ENCODE results near the gene ARHGAP15. TPM values are rescaled to one million over a fixed set of nuclear protein-coding genes. Genes with fewer than 3 reads are reported as not detected.
"Not testable (repeated sequence)": the region's sequence is repeated elsewhere in the genome, so short reads cannot be mapped to it uniquely, and the experiment has no call there.

The ARHGAP15 gene
- total RNA-seq, 1 donor = 0.43 TPM

DNA sequence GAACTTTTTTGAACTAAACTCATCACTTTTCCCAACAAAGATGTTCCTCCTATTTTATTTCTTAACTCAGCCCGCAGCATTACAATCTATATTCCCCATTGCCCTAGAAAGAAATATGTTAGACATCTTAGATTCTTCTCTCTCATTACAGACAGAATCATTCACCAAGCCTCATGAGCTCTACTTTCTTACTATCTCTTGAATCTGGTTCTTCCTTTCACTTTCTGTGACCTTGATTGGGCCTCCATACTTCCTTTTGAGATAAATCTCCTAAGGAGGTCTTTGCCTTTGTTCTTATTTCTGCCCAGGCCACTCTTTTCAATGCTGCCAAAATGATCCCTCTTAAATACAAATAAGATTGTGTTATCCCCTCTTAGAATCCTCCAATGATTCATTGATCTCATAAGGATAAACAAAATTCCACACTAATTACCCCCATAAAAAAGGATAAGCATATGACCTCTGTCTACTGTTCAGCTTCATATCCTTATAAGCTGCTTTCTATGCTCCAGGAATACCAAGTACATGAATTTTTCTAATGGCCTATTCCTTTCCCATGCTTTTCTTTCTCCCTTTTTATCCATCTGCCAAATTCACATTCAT, 400.0 kb downstream of the ARHGAP15 start:
- TF ChIP-seq, protein P1, sequence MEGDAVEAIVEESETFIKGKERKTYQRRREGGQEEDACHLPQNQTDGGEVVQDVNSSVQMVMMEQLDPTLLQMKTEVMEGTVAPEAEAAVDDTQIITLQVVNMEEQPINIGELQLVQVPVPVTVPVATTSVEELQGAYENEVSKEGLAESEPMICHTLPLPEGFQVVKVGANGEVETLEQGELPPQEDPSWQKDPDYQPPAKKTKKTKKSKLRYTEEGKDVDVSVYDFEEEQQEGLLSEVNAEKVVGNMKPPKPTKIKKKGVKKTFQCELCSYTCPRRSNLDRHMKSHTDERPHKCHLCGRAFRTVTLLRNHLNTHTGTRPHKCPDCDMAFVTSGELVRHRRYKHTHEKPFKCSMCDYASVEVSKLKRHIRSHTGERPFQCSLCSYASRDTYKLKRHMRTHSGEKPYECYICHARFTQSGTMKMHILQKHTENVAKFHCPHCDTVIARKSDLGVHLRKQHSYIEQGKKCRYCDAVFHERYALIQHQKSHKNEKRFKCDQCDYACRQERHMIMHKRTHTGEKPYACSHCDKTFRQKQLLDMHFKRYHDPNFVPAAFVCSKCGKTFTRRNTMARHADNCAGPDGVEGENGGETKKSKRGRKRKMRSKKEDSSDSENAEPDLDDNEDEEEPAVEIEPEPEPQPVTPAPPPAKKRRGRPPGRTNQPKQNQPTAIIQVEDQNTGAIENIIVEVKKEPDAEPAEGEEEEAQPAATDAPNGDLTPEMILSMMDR (IDR thresholded peaks at IDR 0.05; ENCODE audit: insufficient read depth, low read depth, low read length) = no peak
- no peak overlapping the region for H3K4me3 ChIP-seq (ENCODE audit: low read depth, low read length)
- peak; percentile 67 for DNase-seq (ENCODE audit: low read depth)

DNA sequence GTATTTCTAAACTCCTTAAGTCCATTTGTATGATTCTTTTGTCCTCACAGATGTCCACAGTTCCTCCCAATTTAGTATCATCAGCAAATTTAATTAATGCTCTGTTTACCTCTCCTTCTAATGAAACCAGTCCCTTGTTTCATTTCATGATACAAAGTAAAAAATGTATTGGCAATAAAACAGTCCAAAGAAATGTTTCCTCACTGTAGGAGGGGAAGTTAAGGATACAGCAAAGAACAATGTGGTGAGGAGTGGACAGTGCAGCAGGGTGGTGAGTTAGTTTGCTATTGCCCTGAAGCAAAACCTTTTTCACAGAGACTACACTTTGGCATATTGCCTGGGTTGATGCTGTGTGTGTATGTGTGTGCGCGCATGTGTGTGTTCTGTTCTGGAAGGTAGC, 401.5 kb downstream of the ARHGAP15 start:
- TF ChIP-seq, protein P1 (IDR thresholded peaks at IDR 0.05; ENCODE audit: insufficient read depth, low read depth, low read length) = no peak
- H3K4me3 ChIP-seq (ENCODE audit: low read depth, low read length) = no peak overlapping the region
- DNase-seq (ENCODE audit: low read depth) = peak; percentile 13

DNA sequence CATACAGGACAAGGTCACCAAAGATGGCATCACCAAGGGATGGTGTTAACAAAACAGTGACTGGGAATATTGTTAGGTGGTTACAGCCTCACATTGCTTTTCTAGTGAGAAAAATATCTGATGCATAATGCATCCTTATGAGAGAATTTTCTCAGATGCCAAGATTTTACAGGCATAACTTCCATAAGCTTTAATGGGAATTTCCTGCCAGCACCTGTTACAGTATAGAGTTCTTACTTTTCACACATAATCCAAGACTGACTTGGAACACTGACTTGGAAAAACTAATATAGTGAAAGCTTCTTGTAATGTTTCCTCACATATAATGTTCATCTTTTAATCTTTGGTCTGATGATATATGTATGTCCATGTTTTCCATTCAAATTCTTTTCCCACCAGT, 402.8 kb downstream of the ARHGAP15 start:
- DNase-seq (ENCODE audit: low read depth) = no peak
- H3K4me3 ChIP-seq (ENCODE audit: low read depth, low read length) = no peak overlapping the region
- TF ChIP-seq, protein P1 (IDR thresholded peaks at IDR 0.05; ENCODE audit: insufficient read depth, low read depth, low read length) = no peak

DNA sequence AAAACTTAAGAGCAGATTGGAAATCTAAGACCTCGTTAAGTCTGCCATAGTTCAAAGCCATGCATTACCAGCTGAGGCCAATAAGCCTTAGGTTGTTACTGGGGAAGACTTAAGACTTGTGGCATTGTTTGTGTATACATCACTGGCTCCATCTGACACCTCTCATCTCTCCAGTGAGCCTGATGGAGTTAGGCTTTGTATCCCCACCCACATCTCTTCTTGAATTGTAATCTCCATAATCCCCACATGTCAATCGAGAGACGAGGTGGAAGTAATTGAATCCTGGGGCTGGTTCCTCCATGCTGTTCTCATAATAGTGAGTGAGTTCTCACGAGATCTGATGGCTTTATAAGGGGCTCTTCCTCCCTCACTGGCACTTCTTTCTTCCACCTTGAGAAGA, 404.6 kb downstream of the ARHGAP15 start:
- TF ChIP-seq, protein P1 (IDR thresholded peaks at IDR 0.05; ENCODE audit: insufficient read depth, low read depth, low read length) = no peak
- no peak overlapping the region for H3K4me3 ChIP-seq (ENCODE audit: low read depth, low read length)
- DNase-seq (ENCODE audit: low read depth) = no peak

DNA sequence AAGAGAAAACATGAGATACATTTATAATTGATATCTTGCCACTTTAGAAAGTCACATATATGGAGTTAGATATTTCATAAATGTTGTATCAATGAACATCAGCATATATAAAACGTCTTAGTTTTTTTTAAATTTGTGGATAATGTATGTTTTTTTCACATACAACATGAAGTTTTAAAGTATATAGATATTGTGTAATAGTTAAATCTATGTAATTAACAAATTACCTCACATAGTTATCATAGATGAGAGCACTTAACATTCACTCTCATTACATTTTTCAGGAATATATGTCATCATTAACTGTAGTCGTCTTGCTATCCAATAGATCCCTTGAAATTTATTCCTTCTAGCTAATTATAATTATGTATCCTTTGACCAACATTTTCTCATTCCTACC, 406.6 kb downstream of the ARHGAP15 start:
- H3K4me3 ChIP-seq (ENCODE audit: low read depth, low read length) = no peak overlapping the region
- DNase-seq (ENCODE audit: low read depth) = no peak
- TF ChIP-seq, protein P1 (IDR thresholded peaks at IDR 0.05; ENCODE audit: insufficient read depth, low read depth, low read length) = no peak

DNA sequence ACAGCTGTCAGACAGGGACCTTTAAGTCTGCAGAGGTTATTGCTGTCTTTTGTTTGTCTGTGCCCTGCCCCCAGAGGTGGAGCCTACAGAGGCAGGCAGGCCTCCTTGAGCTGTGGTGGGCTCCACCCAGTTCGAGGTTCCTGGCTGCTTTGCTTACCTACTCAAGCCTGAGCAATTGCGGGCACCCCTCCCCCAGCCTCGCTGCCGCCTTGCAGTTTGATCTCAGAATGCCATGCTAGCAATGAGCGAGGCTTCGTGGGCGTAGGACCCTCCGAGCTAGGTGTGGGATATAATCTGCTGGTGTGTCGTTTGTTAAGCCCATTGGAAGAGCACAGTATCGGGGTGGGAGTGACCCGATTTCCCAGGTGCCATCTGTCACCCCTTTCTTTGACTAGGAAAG, 412.7 kb downstream of the ARHGAP15 start:
- DNase-seq (ENCODE audit: low read depth) = not testable (repeated sequence)

DNA sequence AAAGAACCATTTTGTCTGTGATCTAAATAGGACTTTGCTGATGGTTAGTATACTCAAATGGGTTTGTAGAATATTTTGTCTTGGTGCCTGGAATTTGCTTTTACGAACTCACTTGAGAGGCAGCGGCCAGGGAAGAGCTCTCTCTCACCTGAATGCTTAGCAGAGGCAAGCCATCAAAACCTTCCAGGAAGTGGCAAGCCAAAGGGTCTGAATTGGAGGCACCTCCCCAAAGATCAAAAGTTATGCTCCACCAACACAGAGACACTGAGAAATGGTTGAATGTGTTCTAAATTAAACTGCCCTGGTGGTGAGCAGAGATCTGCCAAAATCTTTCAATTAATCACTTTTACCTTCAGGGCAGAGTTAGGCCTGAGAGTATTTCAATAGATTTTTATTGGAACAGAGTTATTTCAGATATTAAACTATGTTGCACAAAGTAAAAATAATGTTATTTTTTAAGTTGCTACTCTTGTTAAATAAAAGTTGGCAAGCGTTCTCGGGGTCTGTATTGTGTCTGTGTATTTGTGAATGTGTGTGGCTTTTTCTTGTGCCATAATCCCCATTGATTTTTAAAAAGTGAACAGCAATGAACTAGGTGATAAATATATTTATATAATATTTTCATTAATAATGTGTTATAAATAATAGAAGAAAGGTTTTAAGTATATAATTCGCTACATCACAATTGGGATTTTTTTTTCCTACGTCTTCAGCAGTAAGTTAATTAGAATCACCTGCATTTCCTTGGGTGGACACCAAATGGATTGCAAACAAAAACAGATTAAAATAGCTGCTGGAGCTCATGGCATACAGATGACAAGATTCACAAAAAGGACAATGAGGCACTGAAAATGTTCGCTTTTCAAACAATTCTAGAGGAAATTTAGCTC, 416.1 kb downstream of the ARHGAP15 start:
- TF ChIP-seq, protein P1 (IDR thresholded peaks at IDR 0.05; ENCODE audit: insufficient read depth, low read depth, low read length) = no peak
- DNase-seq (ENCODE audit: low read depth) = no peak
- no peak overlapping the region for H3K4me3 ChIP-seq (ENCODE audit: low read depth, low read length)

More for the DNA sequence above, 412.7 kb downstream of the ARHGAP15 start:
- not testable (repeated sequence) for H3K4me3 ChIP-seq (ENCODE audit: low read depth, low read length)
